ENCODE data around the gene UGT1A9. TPM values are rescaled to one million over a fixed set of nuclear protein-coding genes. Genes with fewer than 3 reads are reported as not detected.

The UGT1A9 gene
- total RNA-seq, 1 experiment from 2014 or later, result not detected

GRCh38 chr2:233673896-233674295, 2.2 kb downstream of the UGT1A9 start:
- Histone ChIP-seq H4K20me1 (ENCODE audit: control insufficient read depth, insufficient read depth, insufficient read length) (no peaks in the 10 kb centered on the region), H3T11ph (ENCODE audit: low read length) (no peak overlapping the region), H3K56ac (ENCODE audit: insufficient read length, low read depth, low read length) (no peak overlapping the region), H4K8ac (replicated peaks; ENCODE audit: insufficient read length, low read depth, low read length) (no peak overlapping the region), H3K79me1 (ENCODE audit: insufficient read depth, low read depth, low read length, poor library complexity, severe bottlenecking) (no peaks in the 10 kb centered on the region), H3K4me2 (ENCODE audit: insufficient read depth, insufficient read length, low read length) (no peak overlapping the region), H3K27me3 (ENCODE audit: insufficient read depth, low read length) (no peaks in the 10 kb centered on the region), H2BK20ac (ENCODE audit: low read depth, low read length, poor library complexity, severe bottlenecking) (no peak overlapping the region), H2AFZ (ENCODE audit: low read length) (no peak overlapping the region), H3K23ac (ENCODE audit: insufficient read length, low read depth, low read length) (no peak overlapping the region), H4K91ac (ENCODE audit: insufficient read length, low read depth, low read length) (no peak overlapping the region), H3K9me3 (ENCODE audit: control insufficient read depth, low read depth, low read length) (no peaks in the 10 kb centered on the region), H2BK5ac (ENCODE audit: insufficient read length, low read length) (no peak overlapping the region), H3K4ac (ENCODE audit: low read depth, low read length) (no peak overlapping the region), H3K9ac (ENCODE audit: extremely low read depth, insufficient read length, low read length) (no peak overlapping the region), H3K18ac (ENCODE audit: insufficient read length, low read depth, low read length) (no peak overlapping the region), H3K79me2 (ENCODE audit: insufficient read depth, low read length) (no peaks in the 10 kb centered on the region), H3K14ac (ENCODE audit: insufficient read depth, low read length) (no peak overlapping the region), H3K23me2 (ENCODE audit: insufficient read length, low read depth, low read length, poor library complexity, severe bottlenecking) (no peaks in the 10 kb centered on the region), H3K4me1 (ENCODE audit: insufficient read depth, low read length) (no peaks in the 10 kb centered on the region; the same call in 1 of the 2 replicates), H2BK15ac (ENCODE audit: low read depth, low read length) (no peak overlapping the region), H2BK120ac (ENCODE audit: low read depth, low read length, poor library complexity, severe bottlenecking) (no peak overlapping the region), H2AK5ac (ENCODE audit: insufficient read length, low read length) (no peak overlapping the region), H3K27ac (ENCODE audit: insufficient read length, low read depth, low read length) (no peak overlapping the region), H4K5ac (ENCODE audit: insufficient read length, low read depth, low read length) (no peak overlapping the region), H2BK12ac (ENCODE audit: insufficient read length, low read depth, low read length) (no peak overlapping the region)
- Mint-ChIP-seq H3K4me3 (no peak overlapping the region), H3K4me1 (peaks cover 2 to 5% of the 10 kb centered on the region in 2 experiments; a peak in 3 of 4 replicates), H3K27me3 (ENCODE audit: low read depth) (peaks cover 15% of the 10 kb centered on the region), H3K36me3 (ENCODE audit: insufficient read depth in 1 of 3, low read depth in 3 of 3) (no peaks in the 10 kb centered on the region), H3K9me3 (no peaks in the 10 kb centered on the region), H3K27ac (no peak overlapping the region)
- no peak for DNase-seq
- no peak for TF ChIP-seq CTCF (conservative IDR thresholded peaks at IDR 0.05)

Data from H9 (cell line).